ENCODE data around the gene CHD3. TPM values are rescaled to one million over a fixed set of nuclear protein-coding genes. Genes with fewer than 3 reads are reported as not detected.

Gene CHD3
- total and polyA plus RNA-seq, 2 of the 13 experiments (the other 11 are each of a cell fraction or from before 2014, with no cell fraction given), result 2.7 to 3.7 TPM

DNA sequence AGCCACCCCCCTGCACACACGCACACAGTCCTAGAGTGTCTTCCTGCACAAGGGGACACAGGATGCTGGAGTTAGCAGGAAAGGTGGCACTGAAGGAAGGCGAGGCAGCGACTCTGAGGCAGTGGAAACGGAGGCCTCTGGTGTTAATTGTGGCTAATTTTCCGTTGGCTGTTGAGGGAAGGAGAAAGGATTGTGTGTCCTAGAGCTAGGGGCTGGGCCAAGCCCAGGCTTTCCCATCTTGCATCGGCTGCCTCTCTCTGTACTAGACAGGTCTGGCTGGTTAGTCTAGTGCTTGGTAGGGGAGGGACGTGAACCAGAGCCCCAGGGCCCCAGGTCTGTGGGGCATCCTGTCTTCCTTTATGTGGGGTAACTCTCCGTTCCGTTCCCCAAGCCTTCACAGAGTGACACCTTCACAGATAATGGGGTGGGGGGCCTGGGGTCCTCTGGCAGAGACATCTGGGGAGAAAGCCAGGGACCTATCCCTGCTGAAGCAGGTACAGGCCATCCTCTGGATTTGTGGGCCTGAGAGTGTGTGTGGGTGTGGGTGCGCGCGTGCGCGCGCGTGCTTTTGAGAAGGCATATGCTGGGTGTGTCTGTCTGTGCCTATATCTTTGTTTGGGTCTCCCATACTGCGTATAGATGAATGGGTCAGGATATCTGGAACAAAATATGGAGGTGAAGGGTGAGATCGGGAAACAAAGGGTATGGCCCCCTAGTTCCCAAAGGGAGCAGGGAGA lies at the start of gene CHD3 (continued):
- TF ChIP-seq, protein P1, sequence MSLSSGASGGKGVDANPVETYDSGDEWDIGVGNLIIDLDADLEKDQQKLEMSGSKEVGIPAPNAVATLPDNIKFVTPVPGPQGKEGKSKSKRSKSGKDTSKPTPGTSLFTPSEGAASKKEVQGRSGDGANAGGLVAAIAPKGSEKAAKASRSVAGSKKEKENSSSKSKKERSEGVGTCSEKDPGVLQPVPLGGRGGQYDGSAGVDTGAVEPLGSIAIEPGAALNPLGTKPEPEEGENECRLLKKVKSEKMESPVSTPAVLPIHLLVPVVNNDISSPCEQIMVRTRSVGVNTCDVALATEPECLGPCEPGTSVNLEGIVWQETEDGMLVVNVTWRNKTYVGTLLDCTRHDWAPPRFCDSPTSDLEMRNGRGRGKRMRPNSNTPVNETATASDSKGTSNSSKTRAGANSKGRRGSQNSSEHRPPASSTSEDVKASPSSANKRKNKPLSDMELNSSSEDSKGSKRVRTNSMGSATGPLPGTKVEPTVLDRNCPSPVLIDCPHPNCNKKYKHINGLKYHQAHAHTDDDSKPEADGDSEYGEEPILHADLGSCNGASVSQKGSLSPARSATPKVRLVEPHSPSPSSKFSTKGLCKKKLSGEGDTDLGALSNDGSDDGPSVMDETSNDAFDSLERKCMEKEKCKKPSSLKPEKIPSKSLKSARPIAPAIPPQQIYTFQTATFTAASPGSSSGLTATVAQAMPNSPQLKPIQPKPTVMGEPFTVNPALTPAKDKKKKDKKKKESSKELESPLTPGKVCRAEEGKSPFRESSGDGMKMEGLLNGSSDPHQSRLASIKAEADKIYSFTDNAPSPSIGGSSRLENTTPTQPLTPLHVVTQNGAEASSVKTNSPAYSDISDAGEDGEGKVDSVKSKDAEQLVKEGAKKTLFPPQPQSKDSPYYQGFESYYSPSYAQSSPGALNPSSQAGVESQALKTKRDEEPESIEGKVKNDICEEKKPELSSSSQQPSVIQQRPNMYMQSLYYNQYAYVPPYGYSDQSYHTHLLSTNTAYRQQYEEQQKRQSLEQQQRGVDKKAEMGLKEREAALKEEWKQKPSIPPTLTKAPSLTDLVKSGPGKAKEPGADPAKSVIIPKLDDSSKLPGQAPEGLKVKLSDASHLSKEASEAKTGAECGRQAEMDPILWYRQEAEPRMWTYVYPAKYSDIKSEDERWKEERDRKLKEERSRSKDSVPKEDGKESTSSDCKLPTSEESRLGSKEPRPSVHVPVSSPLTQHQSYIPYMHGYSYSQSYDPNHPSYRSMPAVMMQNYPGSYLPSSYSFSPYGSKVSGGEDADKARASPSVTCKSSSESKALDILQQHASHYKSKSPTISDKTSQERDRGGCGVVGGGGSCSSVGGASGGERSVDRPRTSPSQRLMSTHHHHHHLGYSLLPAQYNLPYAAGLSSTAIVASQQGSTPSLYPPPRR (CRISPR knock-in tag; IDR thresholded peaks at IDR 0.05; ENCODE audit: borderline replicate concordance), result peak; percentile 30; the same call in 1 of the 2 replicates
- TF ChIP-seq FOXA3 (CRISPR knock-in tag; IDR thresholded peaks at IDR 0.05), result peak; percentile 2; the same call in 1 of the 2 replicates
- TF ChIP-seq, protein P2, sequence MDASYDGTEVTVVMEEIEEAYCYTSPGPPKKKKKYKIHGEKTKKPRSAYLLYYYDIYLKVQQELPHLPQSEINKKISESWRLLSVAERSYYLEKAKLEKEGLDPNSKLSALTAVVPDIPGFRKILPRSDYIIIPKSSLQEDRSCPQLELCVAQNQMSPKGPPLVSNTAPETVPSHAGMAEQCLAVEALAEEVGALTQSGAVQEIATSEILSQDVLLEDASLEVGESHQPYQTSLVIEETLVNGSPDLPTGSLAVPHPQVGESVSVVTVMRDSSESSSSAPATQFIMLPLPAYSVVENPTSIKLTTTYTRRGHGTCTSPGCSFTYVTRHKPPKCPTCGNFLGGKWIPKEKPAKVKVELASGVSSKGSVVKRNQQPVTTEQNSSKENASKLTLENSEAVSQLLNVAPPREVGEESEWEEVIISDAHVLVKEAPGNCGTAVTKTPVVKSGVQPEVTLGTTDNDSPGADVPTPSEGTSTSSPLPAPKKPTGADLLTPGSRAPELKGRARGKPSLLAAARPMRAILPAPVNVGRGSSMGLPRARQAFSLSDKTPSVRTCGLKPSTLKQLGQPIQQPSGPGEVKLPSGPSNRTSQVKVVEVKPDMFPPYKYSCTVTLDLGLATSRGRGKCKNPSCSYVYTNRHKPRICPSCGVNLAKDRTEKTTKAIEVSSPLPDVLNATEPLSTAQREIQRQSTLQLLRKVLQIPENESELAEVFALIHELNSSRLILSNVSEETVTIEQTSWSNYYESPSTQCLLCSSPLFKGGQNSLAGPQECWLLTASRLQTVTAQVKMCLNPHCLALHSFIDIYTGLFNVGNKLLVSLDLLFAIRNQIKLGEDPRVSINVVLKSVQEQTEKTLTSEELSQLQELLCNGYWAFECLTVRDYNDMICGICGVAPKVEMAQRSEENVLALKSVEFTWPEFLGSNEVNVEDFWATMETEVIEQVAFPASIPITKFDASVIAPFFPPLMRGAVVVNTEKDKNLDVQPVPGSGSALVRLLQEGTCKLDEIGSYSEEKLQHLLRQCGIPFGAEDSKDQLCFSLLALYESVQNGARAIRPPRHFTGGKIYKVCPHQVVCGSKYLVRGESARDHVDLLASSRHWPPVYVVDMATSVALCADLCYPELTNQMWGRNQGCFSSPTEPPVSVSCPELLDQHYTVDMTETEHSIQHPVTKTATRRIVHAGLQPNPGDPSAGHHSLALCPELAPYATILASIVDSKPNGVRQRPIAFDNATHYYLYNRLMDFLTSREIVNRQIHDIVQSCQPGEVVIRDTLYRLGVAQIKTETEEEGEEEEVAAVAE (CRISPR knock-in tag; IDR thresholded peaks at IDR 0.05; ENCODE audit: borderline replicate concordance), result no peak
- TF ChIP-seq HIVEP1 (CRISPR knock-in tag; IDR thresholded peaks at IDR 0.05), result peak; percentile 37; the same call in 1 of the 2 replicates
- TF ChIP-seq, protein P3, sequence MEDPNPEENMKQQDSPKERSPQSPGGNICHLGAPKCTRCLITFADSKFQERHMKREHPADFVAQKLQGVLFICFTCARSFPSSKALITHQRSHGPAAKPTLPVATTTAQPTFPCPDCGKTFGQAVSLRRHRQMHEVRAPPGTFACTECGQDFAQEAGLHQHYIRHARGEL (CRISPR knock-in tag; IDR thresholded peaks at IDR 0.05), result no peak
- TF ChIP-seq, protein P4, sequence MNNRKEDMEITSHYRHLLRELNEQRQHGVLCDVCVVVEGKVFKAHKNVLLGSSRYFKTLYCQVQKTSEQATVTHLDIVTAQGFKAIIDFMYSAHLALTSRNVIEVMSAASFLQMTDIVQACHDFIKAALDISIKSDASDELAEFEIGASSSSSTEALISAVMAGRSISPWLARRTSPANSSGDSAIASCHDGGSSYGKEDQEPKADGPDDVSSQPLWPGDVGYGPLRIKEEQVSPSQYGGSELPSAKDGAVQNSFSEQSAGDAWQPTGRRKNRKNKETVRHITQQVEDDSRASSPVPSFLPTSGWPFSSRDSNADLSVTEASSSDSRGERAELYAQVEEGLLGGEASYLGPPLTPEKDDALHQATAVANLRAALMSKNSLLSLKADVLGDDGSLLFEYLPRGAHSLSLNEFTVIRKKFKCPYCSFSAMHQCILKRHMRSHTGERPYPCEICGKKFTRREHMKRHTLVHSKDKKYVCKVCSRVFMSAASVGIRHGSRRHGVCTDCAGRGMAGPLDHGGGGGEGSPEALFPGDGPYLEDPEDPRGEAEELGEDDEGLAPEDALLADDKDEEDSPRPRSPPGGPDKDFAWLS (CRISPR knock-in tag; IDR thresholded peaks at IDR 0.05; ENCODE audit: borderline replicate concordance), result no peak
- TF ChIP-seq RBFOX2 (IDR thresholded peaks at IDR 0.05; ENCODE audit: low read depth, low read length), result no peak
- no peak for TF ChIP-seq RAD21 (CRISPR knock-in tag; IDR thresholded peaks at IDR 0.05)
- TF ChIP-seq ZNF207 (IDR thresholded peaks at IDR 0.05; ENCODE audit: borderline replicate concordance), result no peak
- no peak for TF ChIP-seq RNF2 (conservative IDR thresholded peaks at IDR 0.05; ENCODE audit: low read depth)
- TF ChIP-seq ELF3 (CRISPR knock-in tag; IDR thresholded peaks at IDR 0.05), result peak; percentile 1; the same call in 1 of the 2 replicates
- TF ChIP-seq PAWR (CRISPR knock-in tag; IDR thresholded peaks at IDR 0.05; ENCODE audit: borderline replicate concordance), result no peak
- no peak for TF ChIP-seq HOXA3 (CRISPR knock-in tag; IDR thresholded peaks at IDR 0.05)
- TF ChIP-seq, protein P5, sequence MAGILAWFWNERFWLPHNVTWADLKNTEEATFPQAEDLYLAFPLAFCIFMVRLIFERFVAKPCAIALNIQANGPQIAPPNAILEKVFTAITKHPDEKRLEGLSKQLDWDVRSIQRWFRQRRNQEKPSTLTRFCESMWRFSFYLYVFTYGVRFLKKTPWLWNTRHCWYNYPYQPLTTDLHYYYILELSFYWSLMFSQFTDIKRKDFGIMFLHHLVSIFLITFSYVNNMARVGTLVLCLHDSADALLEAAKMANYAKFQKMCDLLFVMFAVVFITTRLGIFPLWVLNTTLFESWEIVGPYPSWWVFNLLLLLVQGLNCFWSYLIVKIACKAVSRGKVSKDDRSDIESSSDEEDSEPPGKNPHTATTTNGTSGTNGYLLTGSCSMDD (CRISPR knock-in tag; IDR thresholded peaks at IDR 0.05), result no peak
- no peak for TF ChIP-seq ZKSCAN8 (CRISPR knock-in tag; IDR thresholded peaks at IDR 0.05; ENCODE audit: borderline replicate concordance)
- no peak for TF ChIP-seq TP53 (CRISPR knock-in tag; conservative IDR thresholded peaks at IDR 0.05)
